GM23338 (cell line): ENCODE results near the gene MTOR.

Experiments used
- EZH2 ChIP-seq: fragments of 200-600 bp; sonication (generic); IDR thresholded peaks from one replicate; pipeline ENCODE4 v1.8.0; 2017; ENCODE audit warnings: antibody characterized with exemption, mild to moderate bottlenecking, low read depth; ENCODE audit not compliant: unreplicated experiment
- EZH2phosphoT487 ChIP-seq: fragments of 200-600 bp; sonication (generic); IDR thresholded peaks from one replicate; pipeline ENCODE4 v1.8.1; 2018; ENCODE audit warnings: antibody characterized with exemption; ENCODE audit not compliant: unreplicated experiment
- NANOG ChIP-seq: IDR thresholded peaks from 2 replicates; pipeline ENCODE4 v1.6.1; 2016; ENCODE audit warnings: antibody characterized with exemption, borderline replicate concordance
- POLR2AphosphoS5 ChIP-seq: IDR thresholded peaks from 2 replicates; pipeline ENCODE4 v1.6.1; 2016; ENCODE audit warnings: antibody characterized with exemption, low read depth
- ZNF114 ChIP-seq: fragments of 250-450 bp; sonication (Bioruptor Pico); IDR thresholded peaks from 2 replicates; pipeline ENCODE4 v1.5.0; 2020; ENCODE audit warnings: mild to moderate bottlenecking, moderate library complexity
- TF ChIP-seq, protein P1 (sequence below), 2 experiments: fragments of 200-600 bp in 1 of 2; sonication (generic) in 1 of 2; conservative IDR thresholded peaks; 2 replicates each; pipeline versions ENCODE4 v1.5.1 to v1.6.1; 2016 to 2017; ENCODE audit warnings: antibody characterized with exemption in 2 of 2, low read depth in 2 of 2, mild to moderate bottlenecking in 2 of 2, moderate library complexity in 1 of 2

DNA sequence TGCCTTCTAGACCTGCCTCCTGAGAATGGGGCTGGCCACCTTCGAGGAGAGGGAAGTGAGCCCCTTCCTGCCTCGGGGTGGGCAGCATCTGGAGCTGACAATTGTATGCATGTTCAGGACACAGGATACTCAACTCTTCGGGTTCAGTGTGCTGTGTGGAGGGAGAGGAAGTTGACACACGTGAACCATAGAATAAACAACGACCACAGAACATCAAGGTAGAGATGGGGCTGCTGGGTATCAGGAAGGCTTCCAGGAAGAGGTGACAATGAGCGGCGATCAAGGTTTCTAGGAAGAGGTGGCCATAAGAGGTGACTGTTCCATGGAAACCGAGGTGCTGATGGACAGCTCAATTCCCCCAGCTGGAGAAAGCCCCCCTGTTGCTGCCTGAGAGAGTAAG, 32.6 kb upstream of the MTOR start:
- TF ChIP-seq POLR2AphosphoS5: no peak
- TF ChIP-seq, protein P1, sequence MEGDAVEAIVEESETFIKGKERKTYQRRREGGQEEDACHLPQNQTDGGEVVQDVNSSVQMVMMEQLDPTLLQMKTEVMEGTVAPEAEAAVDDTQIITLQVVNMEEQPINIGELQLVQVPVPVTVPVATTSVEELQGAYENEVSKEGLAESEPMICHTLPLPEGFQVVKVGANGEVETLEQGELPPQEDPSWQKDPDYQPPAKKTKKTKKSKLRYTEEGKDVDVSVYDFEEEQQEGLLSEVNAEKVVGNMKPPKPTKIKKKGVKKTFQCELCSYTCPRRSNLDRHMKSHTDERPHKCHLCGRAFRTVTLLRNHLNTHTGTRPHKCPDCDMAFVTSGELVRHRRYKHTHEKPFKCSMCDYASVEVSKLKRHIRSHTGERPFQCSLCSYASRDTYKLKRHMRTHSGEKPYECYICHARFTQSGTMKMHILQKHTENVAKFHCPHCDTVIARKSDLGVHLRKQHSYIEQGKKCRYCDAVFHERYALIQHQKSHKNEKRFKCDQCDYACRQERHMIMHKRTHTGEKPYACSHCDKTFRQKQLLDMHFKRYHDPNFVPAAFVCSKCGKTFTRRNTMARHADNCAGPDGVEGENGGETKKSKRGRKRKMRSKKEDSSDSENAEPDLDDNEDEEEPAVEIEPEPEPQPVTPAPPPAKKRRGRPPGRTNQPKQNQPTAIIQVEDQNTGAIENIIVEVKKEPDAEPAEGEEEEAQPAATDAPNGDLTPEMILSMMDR (conservative IDR thresholded peaks at IDR 0.05; ENCODE audit: low read depth in 2 of 2): no peak
- TF ChIP-seq EZH2: no peak
- TF ChIP-seq NANOG: no peak
- TF ChIP-seq EZH2phosphoT487: no peak
- no peak for TF ChIP-seq ZNF114 (CRISPR knock-in tag)
